Stimulated activated naive CD4-positive, alpha-beta T cell (primary cell): ENCODE measurements around the gene PC.

ENCODE experiments used
- DNase-seq, 6 experiments: peaks; one replicate each; lab custom pipeline; 2025; lab: John Stamatoyannopoulos, UW

The PC gene

DNA sequence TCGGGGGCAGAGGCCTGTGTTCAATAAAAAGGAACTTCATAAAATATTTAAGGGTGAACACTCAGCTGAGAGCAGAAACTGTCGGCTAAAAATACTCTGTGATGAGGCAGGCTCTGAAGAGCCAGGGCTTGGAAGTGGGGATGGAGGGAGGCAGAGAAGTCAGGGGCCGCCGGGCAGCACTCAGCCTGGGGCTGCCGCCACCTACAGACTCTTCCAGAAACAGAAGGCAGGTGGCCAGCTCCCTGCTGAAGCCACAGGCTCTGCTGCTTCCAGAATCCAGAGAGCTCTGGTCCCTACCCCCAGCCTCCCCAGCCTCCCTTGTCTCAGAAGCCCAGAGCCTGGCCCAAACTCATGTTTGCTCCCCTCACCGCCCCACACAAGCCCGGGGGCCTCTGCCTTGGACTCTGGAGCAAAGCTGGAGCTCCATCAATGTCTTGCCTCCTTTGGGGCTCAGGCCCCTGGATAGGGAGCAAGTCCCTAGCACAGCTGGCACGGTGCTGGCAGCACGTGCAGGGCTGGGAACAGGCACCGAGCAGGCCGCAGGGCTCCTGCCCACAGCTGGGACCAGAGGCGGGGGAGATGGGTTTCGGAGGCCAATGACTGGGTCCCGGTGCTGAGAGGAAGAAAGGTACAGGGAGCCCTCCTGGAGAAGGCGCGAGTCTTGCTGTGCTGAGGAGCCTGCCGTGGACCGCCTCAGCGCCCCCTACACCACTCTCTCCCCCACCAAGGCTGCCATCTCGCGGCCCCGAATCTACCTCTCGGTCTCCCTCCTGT, 93.1 kb downstream of the PC start:
- DNase-seq: no peak

GRCh38 chr11:66864172-66864901, 93.8 kb downstream of the PC start:
- no peak for DNase-seq

- DNase-seq: no peak
These were observed 94.6 kb downstream of the PC start for GRCh38 chr11:66863428-66864125.

DNA sequence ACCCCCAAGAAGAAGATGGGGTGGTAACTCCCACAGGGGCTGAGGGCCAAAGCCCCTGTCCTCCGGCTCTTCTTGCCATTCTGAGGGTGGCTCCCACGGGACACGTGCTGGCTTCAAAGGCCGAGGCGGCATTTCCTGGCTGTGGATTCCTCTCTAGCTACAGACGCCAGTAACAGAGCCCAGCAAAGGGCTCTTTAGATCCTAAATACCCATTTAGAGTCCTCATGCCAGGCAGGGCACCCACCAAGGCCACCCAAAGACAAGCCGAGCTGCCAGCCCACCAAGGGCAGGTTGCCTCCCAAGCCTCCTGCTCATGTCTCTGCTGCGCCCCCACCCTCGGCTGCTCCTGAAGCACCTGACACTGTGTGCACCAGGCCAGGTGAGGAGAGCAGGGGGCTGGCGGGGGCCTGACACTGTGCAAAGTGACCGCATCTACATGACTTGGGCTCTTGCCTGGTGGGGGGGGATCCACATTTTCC, 95.6 kb downstream of the PC start:
- no peak for DNase-seq

DNA sequence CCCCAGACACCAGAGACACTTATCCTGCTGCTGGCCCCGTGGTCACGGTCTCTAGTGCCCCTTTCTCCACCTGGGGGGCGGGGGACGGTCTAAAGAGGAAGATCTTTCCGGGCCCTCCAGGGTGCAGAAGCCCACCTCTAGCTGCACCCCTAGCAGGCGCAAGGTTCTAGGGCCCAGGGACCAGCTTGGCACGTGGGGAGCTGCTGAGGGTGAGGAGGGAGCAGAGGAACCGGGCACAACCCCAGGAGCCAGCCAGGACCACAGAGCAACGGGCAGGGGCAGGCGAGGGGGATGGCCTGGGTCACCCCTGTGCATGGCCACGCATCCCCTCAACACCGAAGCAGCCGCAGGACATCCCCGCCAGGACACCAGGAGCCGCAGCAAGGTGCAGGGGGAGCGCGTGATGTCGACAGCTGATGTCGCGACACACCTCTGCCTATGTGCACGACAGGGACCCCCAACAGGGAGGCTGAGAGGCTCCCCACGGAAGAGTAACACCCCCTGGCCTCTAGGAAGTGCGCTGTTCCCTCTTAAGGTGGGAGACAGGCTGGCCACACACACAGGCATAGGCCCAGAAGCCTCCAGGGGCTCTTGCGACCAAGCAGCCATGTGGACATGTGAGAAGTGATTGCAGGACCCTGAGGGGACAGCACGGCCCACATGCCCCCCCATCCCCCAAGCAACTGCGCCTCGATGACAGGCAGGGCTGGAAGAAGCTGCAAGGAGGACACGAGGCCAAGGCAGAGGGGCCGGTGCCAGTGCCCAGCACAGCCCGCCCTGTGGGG, 96.2 kb downstream of the PC start:
- DNase-seq: no peak

DNA sequence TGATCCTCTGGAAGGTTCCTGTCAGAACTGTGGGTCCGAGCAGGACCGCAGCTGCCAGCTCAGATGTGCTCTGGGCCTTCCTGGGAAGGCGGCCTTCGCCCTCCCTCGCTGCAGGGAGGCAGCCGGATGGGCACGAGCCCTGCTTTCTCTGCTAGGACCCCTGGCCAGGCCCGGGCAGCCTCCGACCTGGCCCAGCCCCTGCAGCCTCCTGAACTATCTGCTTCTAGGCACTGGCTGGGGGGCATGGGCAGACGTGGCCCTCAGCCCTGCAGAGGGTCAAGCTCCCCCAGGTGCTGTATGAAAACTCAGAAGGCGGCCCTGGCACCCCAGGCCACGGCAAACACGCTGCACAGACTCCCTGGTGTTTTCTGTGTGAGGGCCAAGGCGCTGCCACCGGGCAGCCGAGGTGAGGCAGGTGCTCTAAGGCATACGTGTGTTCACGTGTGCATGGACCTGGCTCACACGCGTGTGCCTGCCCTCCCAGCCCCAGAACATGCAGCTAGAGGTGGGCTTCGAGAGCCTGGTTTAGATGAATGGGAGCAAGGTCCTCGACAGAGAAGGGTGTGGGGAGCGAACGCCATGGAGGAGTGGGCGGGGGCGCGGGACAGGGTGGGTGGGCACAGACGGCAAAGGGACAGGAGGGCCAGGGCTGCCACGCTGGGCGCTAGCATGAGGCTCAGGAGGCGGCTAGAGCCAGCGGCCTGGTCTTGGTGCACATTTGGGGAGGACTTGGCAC, 97.0 kb downstream of the PC start:
- no peak for DNase-seq

DNA sequence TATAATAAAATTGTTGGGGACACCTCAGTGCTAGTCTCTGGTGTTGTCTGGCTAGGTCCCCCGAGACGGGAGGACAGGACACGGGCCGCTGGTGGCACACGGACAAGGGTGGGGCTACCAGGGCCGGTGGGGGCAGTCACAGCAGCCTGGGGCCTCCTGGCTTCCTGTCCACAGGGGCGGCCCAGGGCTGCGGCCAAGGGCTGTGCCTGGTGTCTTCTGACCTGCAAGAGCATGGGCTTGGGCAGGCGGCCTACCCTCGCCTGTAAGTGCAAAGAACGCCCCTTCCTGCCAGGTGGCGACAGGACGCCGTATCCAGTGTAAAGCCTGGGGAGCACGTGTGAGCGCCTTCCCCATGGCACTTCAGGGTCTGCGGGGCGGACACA, 97.7 kb downstream of the PC start:
- DNase-seq: no peak

- no peak for DNase-seq
These were observed 98.3 kb downstream of the PC start for GRCh38 chr11:66859686-66860448.

DNA sequence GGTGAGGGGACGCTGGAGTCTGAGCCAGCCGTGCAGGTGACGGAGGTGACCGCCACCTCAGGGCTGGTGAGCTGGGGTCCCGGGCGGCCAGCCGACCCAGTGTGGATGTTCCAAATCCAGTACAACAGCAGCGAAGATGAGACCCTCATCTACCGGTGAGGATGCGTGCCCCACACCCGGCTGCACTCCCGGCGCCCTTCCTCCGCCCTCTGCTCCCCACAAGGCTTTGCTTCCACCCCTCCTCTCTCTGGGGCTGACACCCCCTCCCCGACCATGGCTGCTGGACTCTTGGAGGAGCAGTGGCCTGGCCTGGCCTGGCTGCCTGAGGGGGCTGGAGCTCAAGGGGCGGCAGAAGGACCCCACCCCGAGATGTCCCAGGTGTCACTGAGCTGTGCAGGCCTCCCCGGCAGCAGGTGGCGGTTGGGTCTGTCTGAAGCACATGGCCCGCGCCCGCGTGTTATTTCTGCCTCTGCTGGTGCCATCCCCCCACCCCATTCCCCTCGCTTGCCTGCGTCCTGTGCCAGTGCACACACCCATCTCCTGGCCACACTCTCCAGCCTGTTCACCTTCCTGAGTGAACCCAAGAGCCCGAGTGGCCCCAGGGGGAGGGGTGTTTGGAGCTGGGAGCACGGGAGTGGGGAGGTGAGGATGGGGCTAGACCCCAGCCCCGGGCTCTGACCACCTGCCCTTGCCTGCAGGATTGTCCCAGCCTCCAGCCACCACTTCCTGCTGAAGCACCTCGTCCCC, 99.1 kb downstream of the PC start:
- DNase-seq: no peak

GRCh38 chr11:66858186-66858938, 99.8 kb downstream of the PC start:
- no peak for DNase-seq

GRCh38 chr11:66857927-66858185, 100.3 kb downstream of the PC start:
- DNase-seq: no peak

DNA sequence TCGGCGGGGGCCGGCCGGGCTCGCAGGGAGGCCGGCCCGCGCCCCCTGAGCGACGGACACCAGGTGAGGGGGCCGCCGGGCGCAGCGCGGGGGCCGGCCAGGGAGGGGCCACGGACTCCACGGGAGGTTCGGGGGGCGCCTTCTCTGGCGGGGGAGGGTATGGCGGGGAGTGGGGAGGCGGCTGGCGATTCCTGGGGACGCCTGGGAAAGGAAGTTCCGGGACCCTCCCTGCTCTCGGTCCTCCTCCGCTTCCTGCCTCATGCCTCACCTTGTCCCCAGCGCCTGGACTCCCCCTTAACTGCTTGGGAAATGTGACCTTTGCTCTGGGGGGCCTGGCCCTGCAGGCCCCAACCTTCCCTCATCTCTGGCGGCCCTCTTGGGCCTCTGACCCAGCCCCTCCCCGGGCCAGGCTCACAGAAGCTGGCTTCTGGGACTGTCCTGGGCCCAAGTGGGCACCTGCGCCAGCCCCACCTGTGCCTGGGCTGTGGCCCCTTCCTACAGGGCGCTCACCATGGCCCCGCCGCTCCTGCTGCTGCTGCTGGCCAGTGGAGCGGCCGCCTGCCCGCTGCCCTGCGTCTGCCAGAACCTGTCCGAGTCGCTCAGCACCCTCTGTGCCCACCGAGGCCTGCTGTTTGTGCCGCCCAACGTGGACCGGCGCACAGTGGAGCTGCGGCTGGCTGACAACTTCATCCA, 100.8 kb downstream of the PC start:
- no peak for DNase-seq

GRCh38 chr11:66856496-66857233, 101.5 kb downstream of the PC start, which contains the start of gene LRFN4:
TSS of gene LRFN4 (plus strand) at chr11:66857064. CDS start at chr11:66857745, 681 bp downstream.
- DNase-seq: peak; percentile 27 to 62 (median 42)

DNA sequence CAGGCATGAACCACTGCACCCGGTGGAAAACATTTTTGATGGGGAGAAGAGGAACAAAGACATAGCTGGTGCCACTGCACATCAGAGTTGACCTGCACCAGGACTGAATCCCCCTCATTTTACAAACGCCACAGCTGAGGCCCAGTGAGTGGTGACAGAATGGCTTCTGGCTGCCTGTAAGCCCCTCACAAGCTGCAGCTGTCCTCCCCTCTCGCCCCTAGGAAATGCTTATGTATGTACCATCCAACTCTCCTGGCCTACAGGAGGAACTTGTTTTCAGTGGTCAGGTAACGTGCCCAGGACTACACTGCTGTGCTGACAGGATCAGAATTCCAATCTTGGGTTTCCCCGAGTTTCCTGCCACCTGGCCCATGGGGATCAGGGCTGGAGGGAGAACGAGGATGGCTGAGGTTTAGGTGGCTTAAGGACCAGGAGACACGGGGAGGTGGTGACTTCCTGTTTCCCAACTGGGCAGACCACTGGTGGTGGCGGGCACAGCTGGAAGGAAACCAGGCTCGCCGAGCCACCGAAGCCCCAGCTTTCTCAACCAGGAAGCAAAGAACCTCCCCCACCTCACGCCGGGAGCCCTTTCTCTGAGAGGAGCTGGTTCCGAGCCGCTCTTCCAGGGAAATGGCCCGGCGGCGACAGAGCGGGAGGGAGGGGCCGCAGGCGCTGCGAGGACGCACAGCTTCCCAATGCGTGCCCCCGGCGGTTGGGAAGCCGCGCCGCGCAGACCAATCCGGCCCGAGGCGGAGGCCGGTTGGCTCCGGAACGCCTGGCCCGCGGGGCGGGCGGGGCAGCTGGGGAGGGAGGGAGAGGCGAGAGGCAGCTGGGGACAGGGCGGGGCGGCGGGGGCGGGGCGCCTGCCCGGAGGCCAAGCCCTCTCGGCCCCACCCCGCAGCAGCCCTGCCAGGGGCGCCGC, 102.3 kb downstream of the PC start:
- peak in 4 of 6 experiments; percentile 44 to 63 (median 55) for DNase-seq

- DNase-seq: no peak
These were observed 103.4 kb downstream of the PC start for GRCh38 chr11:66854729-66855211.

GRCh38 chr11:66854231-66854661, 103.9 kb downstream of the PC start:
- DNase-seq: no peak
